Pancreas (tissue), 10 donors: Measurements from ENCODE around the gene CCT5. TPM values are rescaled to one million over a fixed set of nuclear protein-coding genes. Genes with fewer than 3 reads are reported as not detected.
A peak's percentile ranks its signal among the peaks of the same experiment; 100 is the strongest.

Experiments used
- ATAC-seq, 4 donors: fragments of 200-7000 bp; cut with Tn5 transposase; one replicate each; pipeline versions ENCODE4 v1.8.0 to v1.9.1; 2020; ENCODE audit warnings: mild to moderate bottlenecking in 4 of 4, moderate library complexity in 4 of 4
- DNase-seq, 6 donors: peaks; one replicate each; pipeline ENCODE4 v3.0.0-alpha.2; 2020
- FAIRE-seq: peaks from 2 replicates; lab custom pipeline; 2012; peaks lifted over from hg19 to GRCh38; lab: Jason Lieb, UNC
- H3K27ac ChIP-seq, 4 donors: fragments of 200-600 bp; sonication (generic); 1 replicate in 3 of 4; 2 replicates in 1 of 4; pipeline versions ENCODE4 v1.5.0 to v1.8.0; 2020
- H3K27me3 ChIP-seq, 4 donors: fragments of 200-600 bp; one replicate each; pipeline ENCODE4 v1.8.0; 2021
- H3K36me3 ChIP-seq, 3 donors: fragments of 200-600 bp; sonication (generic) in 1 of 3; one replicate each; pipeline versions ENCODE4 v1.5.0 to v1.8.0; 2020 to 2021
- H3K4me1 ChIP-seq, 3 donors: fragments of 200-600 bp; one replicate each; pipeline ENCODE4 v1.8.0; 2021
- H3K4me3 ChIP-seq, 4 donors: fragments of 200-600 bp; sonication (generic) in 2 of 4; one replicate each; pipeline versions ENCODE4 v1.5.0 to v1.8.0; 2020 to 2021
- H3K9me3 ChIP-seq, 4 donors: fragments of 200-600 bp; one replicate each; pipeline ENCODE4 v1.8.0; 2021
- CTCF ChIP-seq, 4 donors: fragments of 200-600 bp; sonication (generic) in 3 of 4; IDR thresholded peaks; one replicate each; pipeline versions ENCODE4 v1.5.0 to v1.8.0; 2021; ENCODE audit warnings: antibody characterized with exemption in 4 of 4
- WGBS, 2 donors: extraction: QIAGEN DNeasy Blood & Tissue Kit; methylation state at CpG; one replicate each; pipeline ENCODE4 v1.1.7; 2013; 5-methylcytosine and 5-hydroxymethylcytosine counted together
- intact Hi-C, 3 donors: fragments of 100-400 bp; cut with DNase I; formaldehyde crosslinking; loops; one replicate each; pipeline versions ENCODE4 v1.11.1 to v1.14.2; 2022
- polyA plus RNA-seq, 2 donors: library from polyadenylated mRNA; stranded (reverse); fragments of 200-250 nt; gene quantifications; one replicate each; pipeline ENCODE4 v1.2.3, GENCODE V29; 2013
- total RNA-seq, 6 donors: library from RNA; stranded (reverse); fragmentation: NEBNext Ultra II Directional in 4 of 6; extraction: Animal tissue kit (Norgen Biotek cat#: 25700) in 4 of 6; gene quantifications; one replicate each; pipeline versions ENCODE4 v1.2.1 to v1.2.4, GENCODE V29; 2021 to 2023
- donor health status: healthy with polysubstance abuse.
- donor health status: DM: no; HTN: no; CAD: no; lungs with moderate emphysema.
- donor health status: DM: no; HTN: no; CAD: no.
- donor health status: control.
- donor health status: control.
- donor health status: Bipolar disorder and iron deficiency.
- donor health status: DM: yes; HTN: yes; CAD: no.
- donor health status: DM: no; HTN: no; CAD: no.
- donor health status: DM: no; HTN: no; CAD: no.
- donor health status: DM: yes; HTN: yes; CAD: no.

CCT5 gene
- total and polyA plus RNA-seq, 8 donors = 33.7 to 75.6 (median 60.0) TPM

GRCh38 chr5:10259899-10260298 lies 9.8 kb downstream of the CCT5 start:
- Histone ChIP-seq H3K27ac (no peak overlapping the region), H3K9me3 (no peaks in the 10 kb centered on the region), H3K4me3 (no peak overlapping the region), H3K27me3 (no peaks in the 10 kb centered on the region), H3K4me1 (no peaks in the 10 kb centered on the region), H3K36me3 (peaks cover 7 to 91% (median 65%) of the 10 kb centered on the region in 3 donors)
- no peak for TF ChIP-seq CTCF (IDR thresholded peaks at IDR 0.05)
- intact Hi-C loops = loop anchor here in 1 of 3 donors (10.0 kb wide), 1 partner anchor 125 kb away; no protein-coding TSS in a partner anchor
- DNase-seq (no peak), ATAC-seq (no peak), FAIRE-seq (no peak)
- 90% methylated on average over 5 of the region's 5 CpGs for WGBS, 2 donors

DNA sequence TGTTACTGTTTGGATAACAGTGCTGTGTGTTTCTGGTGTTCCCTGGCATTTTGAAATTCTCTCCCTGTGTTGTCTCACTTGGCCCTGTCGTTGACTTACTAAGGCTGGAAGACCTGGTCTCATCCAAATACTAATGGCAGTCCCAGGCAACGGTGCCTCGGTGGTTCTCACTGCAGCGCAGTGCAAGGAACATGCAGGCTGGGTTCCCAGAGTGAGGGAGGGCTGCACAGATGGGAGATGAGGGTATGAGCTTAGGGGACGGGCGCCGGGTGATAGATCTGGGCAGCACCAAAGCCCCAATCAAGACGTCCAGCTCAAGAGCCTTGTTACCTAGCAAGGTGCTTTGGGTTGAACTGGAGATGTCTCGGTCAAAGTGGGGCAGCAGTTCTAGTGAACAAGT lies 11.0 kb downstream of the CCT5 start:
- H3K27me3 ChIP-seq = no peaks in the 10 kb centered on the region
- H3K4me3 ChIP-seq = no peak overlapping the region
- TF ChIP-seq CTCF (IDR thresholded peaks at IDR 0.05) = no peak
- WGBS, 2 donors = 84 to 85% methylated on average over 9 of the region's 9 CpGs
- ATAC-seq = no peak
- no peak overlapping the region for H3K27ac ChIP-seq
- H3K9me3 ChIP-seq = no peaks in the 10 kb centered on the region
- intact Hi-C loops = no loop called here
- DNase-seq = no peak
- no peak for FAIRE-seq
- H3K36me3 ChIP-seq = peaks cover 7 to 88% (median 54%) of the 10 kb centered on the region in 3 donors
- no peaks in the 10 kb centered on the region for H3K4me1 ChIP-seq

DNA sequence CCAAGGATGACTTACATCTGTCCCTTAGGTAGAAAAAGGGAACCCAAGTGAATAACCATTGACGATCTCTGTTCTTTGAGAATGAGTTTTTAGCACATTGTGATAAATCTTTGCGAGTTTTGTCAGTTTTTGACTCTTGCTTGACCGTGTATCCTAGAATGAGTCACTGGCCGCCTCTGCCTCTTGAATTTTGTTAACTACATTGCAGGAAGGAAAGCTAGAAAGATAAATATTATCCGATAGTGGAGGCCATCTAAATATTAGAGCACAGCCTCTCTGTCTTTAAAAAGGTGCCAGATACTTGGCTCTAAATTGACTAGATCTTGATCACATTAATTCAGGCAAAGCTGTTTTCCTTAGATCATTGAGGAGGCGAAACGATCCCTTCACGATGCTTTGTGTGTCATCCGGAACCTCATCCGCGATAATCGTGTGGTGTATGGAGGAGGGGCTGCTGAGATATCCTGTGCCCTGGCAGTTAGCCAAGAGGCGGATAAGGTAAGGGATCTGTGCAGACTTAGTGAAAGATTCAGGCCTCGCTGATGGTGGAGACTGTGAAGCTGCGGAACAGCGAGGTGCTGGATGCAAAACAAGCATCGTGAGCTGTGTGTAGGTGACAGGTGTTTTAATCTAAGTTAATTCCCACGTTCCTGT lies 12.2 kb downstream of the CCT5 start:
- Histone ChIP-seq H3K27me3 (no peaks in the 10 kb centered on the region), H3K27ac (no peak overlapping the region), H3K36me3 (peaks cover 7 to 76% (median 45%) of the 10 kb centered on the region in 3 donors), H3K4me1 (no peaks in the 10 kb centered on the region), H3K4me3 (no peak overlapping the region), H3K9me3 (no peaks in the 10 kb centered on the region)
- DNase-seq (no peak), ATAC-seq (peak in 1 of 4 donors; percentile 17), FAIRE-seq (no peak)
- no peak for TF ChIP-seq CTCF (IDR thresholded peaks at IDR 0.05)
- intact Hi-C loops = no loop called here
- WGBS, 2 donors = 59 to 66% methylated on average over 18 of the region's 18 CpGs

GRCh38 chr5:10262995-10263394 lies 12.9 kb downstream of the CCT5 start:
- Histone ChIP-seq H3K36me3 (peaks cover 7 to 71% (median 41%) of the 10 kb centered on the region in 3 donors), H3K9me3 (no peaks in the 10 kb centered on the region), H3K4me3 (no peak overlapping the region), H3K4me1 (no peaks in the 10 kb centered on the region), H3K27ac (no peak overlapping the region), H3K27me3 (no peaks in the 10 kb centered on the region)
- FAIRE-seq (no peak), DNase-seq (no peak), ATAC-seq (no peak)
- no peak for TF ChIP-seq CTCF (IDR thresholded peaks at IDR 0.05)
- whole genome bisulfite sequencing, 2 donors = 90 to 93% methylated on average over 11 of the region's 11 CpGs
- intact Hi-C loops = no loop called here

DNA sequence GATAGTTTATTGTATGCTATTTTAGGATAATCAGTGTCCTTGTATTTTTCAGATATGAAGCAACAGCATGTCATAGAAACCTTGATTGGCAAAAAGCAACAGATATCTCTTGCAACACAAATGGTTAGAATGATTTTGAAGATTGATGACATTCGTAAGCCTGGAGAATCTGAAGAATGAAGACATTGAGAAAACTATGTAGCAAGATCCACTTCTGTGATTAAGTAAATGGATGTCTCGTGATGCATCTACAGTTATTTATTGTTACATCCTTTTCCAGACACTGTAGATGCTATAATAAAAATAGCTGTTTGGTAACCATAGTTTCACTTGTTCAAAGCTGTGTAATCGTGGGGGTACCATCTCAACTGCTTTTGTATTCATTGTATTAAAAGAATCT lies 14.5 kb downstream of the CCT5 start:
- Histone ChIP-seq H3K27me3 (no peaks in the 10 kb centered on the region), H3K9me3 (no peaks in the 10 kb centered on the region), H3K4me3 (no peak overlapping the region), H3K4me1 (no peaks in the 10 kb centered on the region), H3K36me3 (peaks cover 0 to 55% (median 25%) of the 10 kb centered on the region in 3 donors), H3K27ac (no peak overlapping the region)
- DNase-seq (no peak), FAIRE-seq (no peak), ATAC-seq (no peak)
- TF ChIP-seq CTCF (IDR thresholded peaks at IDR 0.05) = no peak
- WGBS, 2 donors = 83 to 85% methylated on average over 3 of the region's 3 CpGs
- intact Hi-C loops = no loop called here
